ENCODE measurements around the gene HOXA6. TPM values are rescaled to one million over a fixed set of nuclear protein-coding genes. Genes with fewer than 3 reads are reported as not detected.

The HOXA6 gene
- total and polyA plus RNA-seq, 2 donors (not counting 1 experiment from before 2014, with no cell fraction given), result 1.2 to 3.6 TPM

GRCh38 chr7:27192546-27193334, 45.2 kb upstream of the HOXA6 start:
- TF ChIP-seq CTCF (conservative IDR thresholded peaks at IDR 0.05 in 1 of 2, IDR thresholded peaks at IDR 0.05 in 1 of 2; ENCODE audit: low read depth in 1 of 2, low read length in 2 of 2) (no peak), EZH2 (IDR thresholded peaks at IDR 0.05; ENCODE audit: low read length, missing control alignments) (no peak)
- no peak for DNase-seq (ENCODE audit: low read depth in 2 of 2)
- H3K4me1 ChIP-seq (ENCODE audit: control insufficient read depth, extremely low read depth, insufficient read depth, low read length), result no peaks in the 10 kb centered on the region
- H3K9ac ChIP-seq (ENCODE audit: insufficient read depth, low read length), result no peak overlapping the region
- no peak overlapping the region for H2AFZ ChIP-seq (ENCODE audit: low read length)
- no peaks in the 10 kb centered on the region for H3K9me3 ChIP-seq (ENCODE audit: control insufficient read depth, insufficient read depth, low read depth, low read length)
- peaks cover 72% of the 10 kb centered on the region for H3K27me3 ChIP-seq (ENCODE audit: control insufficient read depth, insufficient read depth, low read length)
- H4K20me1 ChIP-seq (ENCODE audit: control insufficient read depth, extremely low read depth, insufficient read depth, low read length), result no peaks in the 10 kb centered on the region
- H3K36me3 ChIP-seq (ENCODE audit: control insufficient read depth, insufficient read depth, low read length), result no peaks in the 10 kb centered on the region
- H3K4me2 ChIP-seq (ENCODE audit: extremely low read depth, insufficient read depth, low read length), result peak overlapping the region; percentile 37
- H3K27ac ChIP-seq (ENCODE audit: insufficient read depth, low read length), result no peak overlapping the region
- peak overlapping the region in 1 of 4 experiments; percentile 28 for H3K4me3 ChIP-seq (replicated peaks in 1 of 4; ENCODE audit: control extremely low read depth in 1 of 4, insufficient read depth in 1 of 4, low read depth in 3 of 4, low read length in 4 of 4)
- no peaks in the 10 kb centered on the region for H3K79me2 ChIP-seq (ENCODE audit: control insufficient read depth, insufficient read depth, low read length)

- Histone ChIP-seq H3K9ac (ENCODE audit: insufficient read depth, low read length) (no peak overlapping the region), H3K27ac (ENCODE audit: insufficient read depth, low read length) (no peak overlapping the region), H3K27me3 (ENCODE audit: control insufficient read depth, insufficient read depth, low read length) (peaks cover 77% of the 10 kb centered on the region), H3K79me2 (ENCODE audit: control insufficient read depth, insufficient read depth, low read length) (no peaks in the 10 kb centered on the region), H3K4me1 (ENCODE audit: control insufficient read depth, extremely low read depth, insufficient read depth, low read length) (no peaks in the 10 kb centered on the region), H3K4me2 (ENCODE audit: extremely low read depth, insufficient read depth, low read length) (no peak overlapping the region), H4K20me1 (ENCODE audit: control insufficient read depth, extremely low read depth, insufficient read depth, low read length) (no peaks in the 10 kb centered on the region), H3K36me3 (ENCODE audit: control insufficient read depth, insufficient read depth, low read length) (no peaks in the 10 kb centered on the region), H3K4me3 (replicated peaks in 1 of 4; ENCODE audit: control extremely low read depth in 1 of 4, insufficient read depth in 1 of 4, low read depth in 3 of 4, low read length in 4 of 4) (no peak overlapping the region), H2AFZ (ENCODE audit: low read length) (no peak overlapping the region), H3K9me3 (ENCODE audit: control insufficient read depth, insufficient read depth, low read depth, low read length) (no peaks in the 10 kb centered on the region)
- TF ChIP-seq EZH2 (IDR thresholded peaks at IDR 0.05; ENCODE audit: low read length, missing control alignments) (peak; percentile 79), CTCF (conservative IDR thresholded peaks at IDR 0.05 in 1 of 2, IDR thresholded peaks at IDR 0.05 in 1 of 2; ENCODE audit: low read depth in 1 of 2, low read length in 2 of 2) (no peak)
- DNase-seq (ENCODE audit: low read depth in 2 of 2), result no peak
These were observed 44.4 kb upstream of the HOXA6 start for GRCh38 chr7:27191833-27192545.

- H3K4me3 ChIP-seq (replicated peaks in 1 of 4; ENCODE audit: control extremely low read depth in 1 of 4, insufficient read depth in 1 of 4, low read depth in 3 of 4, low read length in 4 of 4), result no peak overlapping the region
- H3K27ac ChIP-seq (ENCODE audit: insufficient read depth, low read length), result no peak overlapping the region
- peaks cover 83% of the 10 kb centered on the region for H3K27me3 ChIP-seq (ENCODE audit: control insufficient read depth, insufficient read depth, low read length)
- TF ChIP-seq CTCF (conservative IDR thresholded peaks at IDR 0.05 in 1 of 2, IDR thresholded peaks at IDR 0.05 in 1 of 2; ENCODE audit: low read depth in 1 of 2, low read length in 2 of 2) (no peak), EZH2 (IDR thresholded peaks at IDR 0.05; ENCODE audit: low read length, missing control alignments) (peak; percentile 1)
- H3K4me2 ChIP-seq (ENCODE audit: extremely low read depth, insufficient read depth, low read length), result no peak overlapping the region
- H3K36me3 ChIP-seq (ENCODE audit: control insufficient read depth, insufficient read depth, low read length), result no peaks in the 10 kb centered on the region
- no peak overlapping the region for H3K9ac ChIP-seq (ENCODE audit: insufficient read depth, low read length)
- no peaks in the 10 kb centered on the region for H3K4me1 ChIP-seq (ENCODE audit: control insufficient read depth, extremely low read depth, insufficient read depth, low read length)
- no peaks in the 10 kb centered on the region for H3K79me2 ChIP-seq (ENCODE audit: control insufficient read depth, insufficient read depth, low read length)
- H3K9me3 ChIP-seq (ENCODE audit: control insufficient read depth, insufficient read depth, low read depth, low read length), result no peaks in the 10 kb centered on the region
- no peak overlapping the region for H2AFZ ChIP-seq (ENCODE audit: low read length)
- H4K20me1 ChIP-seq (ENCODE audit: control insufficient read depth, extremely low read depth, insufficient read depth, low read length), result no peaks in the 10 kb centered on the region
- no peak for DNase-seq (ENCODE audit: low read depth in 2 of 2)
These were observed 43.7 kb upstream of the HOXA6 start for GRCh38 chr7:27191161-27191731.
